Ascending aorta (tissue), 2 donors: ENCODE data around the gene NUDT1. TPM values are rescaled to one million over a fixed set of nuclear protein-coding genes. Genes with fewer than 3 reads are reported as not detected.

Experiments
- DNase-seq, 2 donors: peaks; one replicate each; pipeline ENCODE4 v3.0.0-alpha.2; 2019; ENCODE audit warnings: low spot score in 2 of 2
- H3K27ac ChIP-seq, 2 donors: fragments of 200-600 bp; sonication (generic); one replicate each; pipeline ENCODE4 v1.5.1; 2016 to 2017; ENCODE audit warnings: mild to moderate bottlenecking in 1 of 2
- H3K27me3 ChIP-seq: fragments of 200-600 bp; sonication (generic); one replicate; pipeline ENCODE4 v1.5.1; 2017
- H3K36me3 ChIP-seq, 2 donors: fragments of 200-600 bp; sonication (generic); one replicate each; pipeline ENCODE4 v1.5.1; 2016
- H3K4me1 ChIP-seq, 2 donors: fragments of 200-600 bp; sonication (generic); one replicate each; pipeline ENCODE4 v1.5.1; 2016 to 2017; ENCODE audit warnings: mild to moderate bottlenecking in 1 of 2
- H3K4me3 ChIP-seq, 2 donors: fragments of 200-600 bp; sonication (generic); one replicate each; pipeline ENCODE4 v1.5.1; 2016 to 2017; ENCODE audit warnings: mild to moderate bottlenecking in 1 of 2
- H3K9me3 ChIP-seq, 2 donors: fragments of 200-600 bp; sonication (generic); one replicate each; pipeline ENCODE4 v1.5.1; 2016
- intact Hi-C: fragments of 100-400 bp; cut with DNase I; formaldehyde crosslinking; loops from one replicate; pipeline ENCODE4 v1.15.1; 2023
- total RNA-seq: library from RNA; depleted of rRNA; stranded (reverse); fragments of >200 nt; gene quantifications from one replicate; pipeline ENCODE4 v1.1.0, GENCODE V29; 2016
- TF ChIP-seq, protein P1 (sequence below), 3 experiments: fragments of 200-600 bp in 2 of 3; fragments of 450-650 bp in 1 of 3; sonication (generic) in 2 of 3; IDR thresholded peaks; one replicate each; pipeline ENCODE4 v1.5.1; 2016 to 2019; ENCODE audit warnings: antibody characterized with exemption in 3 of 3, mild to moderate bottlenecking in 1 of 3, moderate library complexity in 1 of 3

The NUDT1 gene
- total RNA-seq, 1 donor from 2014 or later, result 9.0 TPM

- Histone ChIP-seq H3K9me3 (no peaks in the 10 kb centered on the region), H3K36me3 (peaks cover 47 to 70% of the 10 kb centered on the region in 2 donors), H3K27me3 (no peaks in the 10 kb centered on the region), H3K27ac (no peak overlapping the region), H3K4me1 (no peaks in the 10 kb centered on the region), H3K4me3 (no peak overlapping the region)
- DNase-seq, result no peak
- intact Hi-C loops, result no loop called here
- TF ChIP-seq, protein P1, sequence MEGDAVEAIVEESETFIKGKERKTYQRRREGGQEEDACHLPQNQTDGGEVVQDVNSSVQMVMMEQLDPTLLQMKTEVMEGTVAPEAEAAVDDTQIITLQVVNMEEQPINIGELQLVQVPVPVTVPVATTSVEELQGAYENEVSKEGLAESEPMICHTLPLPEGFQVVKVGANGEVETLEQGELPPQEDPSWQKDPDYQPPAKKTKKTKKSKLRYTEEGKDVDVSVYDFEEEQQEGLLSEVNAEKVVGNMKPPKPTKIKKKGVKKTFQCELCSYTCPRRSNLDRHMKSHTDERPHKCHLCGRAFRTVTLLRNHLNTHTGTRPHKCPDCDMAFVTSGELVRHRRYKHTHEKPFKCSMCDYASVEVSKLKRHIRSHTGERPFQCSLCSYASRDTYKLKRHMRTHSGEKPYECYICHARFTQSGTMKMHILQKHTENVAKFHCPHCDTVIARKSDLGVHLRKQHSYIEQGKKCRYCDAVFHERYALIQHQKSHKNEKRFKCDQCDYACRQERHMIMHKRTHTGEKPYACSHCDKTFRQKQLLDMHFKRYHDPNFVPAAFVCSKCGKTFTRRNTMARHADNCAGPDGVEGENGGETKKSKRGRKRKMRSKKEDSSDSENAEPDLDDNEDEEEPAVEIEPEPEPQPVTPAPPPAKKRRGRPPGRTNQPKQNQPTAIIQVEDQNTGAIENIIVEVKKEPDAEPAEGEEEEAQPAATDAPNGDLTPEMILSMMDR (IDR thresholded peaks at IDR 0.05), result no peak
Measured at GRCh38 chr7:2217716-2218443, 24.1 kb upstream of the NUDT1 start.

GRCh38 chr7:2218444-2218785, 23.6 kb upstream of the NUDT1 start:
- TF ChIP-seq, protein P1 (IDR thresholded peaks at IDR 0.05), result no peak
- no peaks in the 10 kb centered on the region for H3K9me3 ChIP-seq
- peaks cover 47 to 70% of the 10 kb centered on the region in 2 donors for H3K36me3 ChIP-seq
- no peaks in the 10 kb centered on the region for H3K4me1 ChIP-seq
- H3K27ac ChIP-seq, result no peak overlapping the region
- H3K27me3 ChIP-seq, result no peaks in the 10 kb centered on the region
- intact Hi-C loops, result no loop called here
- H3K4me3 ChIP-seq, result no peak overlapping the region
- DNase-seq, result no peak

DNA sequence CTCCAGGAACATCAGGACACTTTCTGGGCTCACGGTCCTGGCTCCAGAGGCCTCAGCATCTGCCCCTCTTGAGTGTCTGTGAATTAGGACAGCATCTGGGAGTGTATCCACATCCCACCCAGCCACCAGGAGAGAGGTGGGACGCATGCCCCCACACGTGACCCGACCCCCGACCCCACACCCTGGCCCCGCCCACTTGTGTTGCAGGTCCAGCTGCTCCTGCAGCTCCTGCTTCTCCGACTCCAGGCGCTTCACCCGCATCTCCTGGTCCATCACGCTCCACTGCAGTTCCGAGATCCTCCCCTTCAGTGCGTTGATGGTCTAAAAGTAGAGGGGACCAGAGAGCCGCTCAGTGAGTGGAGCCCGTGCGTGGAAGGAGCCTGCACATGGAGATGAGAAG, 22.9 kb upstream of the NUDT1 start:
- no peaks in the 10 kb centered on the region for H3K9me3 ChIP-seq
- intact Hi-C loops, result no loop called here
- no peaks in the 10 kb centered on the region for H3K4me1 ChIP-seq
- peaks cover 48 to 66% of the 10 kb centered on the region in 2 donors for H3K36me3 ChIP-seq
- DNase-seq, result no peak
- TF ChIP-seq, protein P1 (IDR thresholded peaks at IDR 0.05), result no peak
- no peak overlapping the region for H3K4me3 ChIP-seq
- H3K27ac ChIP-seq, result no peak overlapping the region
- no peaks in the 10 kb centered on the region for H3K27me3 ChIP-seq

DNA sequence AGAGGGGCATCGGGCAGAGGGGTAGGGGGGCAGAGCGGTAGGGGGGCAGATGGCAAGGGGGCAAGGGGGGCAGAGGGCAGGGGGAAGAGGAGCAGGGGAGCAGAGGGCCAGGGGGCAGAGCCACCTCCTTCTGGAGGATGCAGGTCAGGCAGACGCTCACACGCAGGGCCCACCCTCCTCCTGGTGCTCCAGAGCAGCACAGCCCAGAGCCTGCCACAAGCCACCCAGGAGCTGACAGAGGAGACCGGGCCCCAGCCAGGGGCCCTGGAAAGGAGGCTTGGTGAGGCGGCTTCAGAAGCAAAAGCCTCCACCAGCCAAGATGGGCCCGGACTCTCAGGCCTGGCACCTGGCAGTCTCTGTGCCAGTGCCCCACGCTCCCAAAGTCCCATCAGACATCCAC, 22.4 kb upstream of the NUDT1 start:
- intact Hi-C loops, result no loop called here
- Histone ChIP-seq H3K27me3 (no peaks in the 10 kb centered on the region), H3K9me3 (no peaks in the 10 kb centered on the region), H3K4me1 (no peaks in the 10 kb centered on the region), H3K4me3 (no peak overlapping the region), H3K27ac (no peak overlapping the region), H3K36me3 (peaks cover 43 to 62% of the 10 kb centered on the region in 2 donors)
- TF ChIP-seq, protein P1 (IDR thresholded peaks at IDR 0.05), result no peak
- DNase-seq, result no peak

- H3K27ac ChIP-seq, result no peak overlapping the region
- no peaks in the 10 kb centered on the region for H3K9me3 ChIP-seq
- no peaks in the 10 kb centered on the region for H3K4me1 ChIP-seq
- no peaks in the 10 kb centered on the region for H3K27me3 ChIP-seq
- no peak overlapping the region for H3K4me3 ChIP-seq
- intact Hi-C loops, result no loop called here
- no peak for DNase-seq
- TF ChIP-seq, protein P1 (IDR thresholded peaks at IDR 0.05), result no peak
- peaks cover 41 to 62% of the 10 kb centered on the region in 2 donors for H3K36me3 ChIP-seq
Measured at GRCh38 chr7:2220030-2220429, 22.0 kb upstream of the NUDT1 start.
